Ectodermal cell (in vitro differentiated cells): ENCODE data around the gene EPC1. TPM values are rescaled to one million over a fixed set of nuclear protein-coding genes. Genes with fewer than 3 reads are reported as not detected.
"Not testable (repeated sequence)": the region's sequence is repeated elsewhere in the genome, so short reads cannot be mapped to it uniquely, and the experiment has no call there.

ENCODE experiments used
- H3K27ac ChIP-seq: 2 replicates; pipeline ENCODE4 v1.7.0; 2013; ENCODE audit warnings: mild to moderate bottlenecking, low read depth, low read length; ENCODE audit not compliant: insufficient read depth, poor library complexity, severe bottlenecking
- H3K27me3 ChIP-seq: 2 replicates; pipeline ENCODE4 v1.7.0; 2013; ENCODE audit warnings: mild to moderate bottlenecking, low read length; ENCODE audit not compliant: insufficient read depth, control insufficient read depth, poor library complexity, severe bottlenecking
- H3K36me3 ChIP-seq: one replicate; pipeline ENCODE4 v1.7.0; 2013; ENCODE audit warnings: low read length; ENCODE audit not compliant: control insufficient read depth, insufficient read depth
- H3K4me1 ChIP-seq: one replicate; pipeline ENCODE4 v1.7.0; 2013; ENCODE audit warnings: low read length; ENCODE audit not compliant: control insufficient read depth, insufficient read depth
- H3K4me3 ChIP-seq: 2 replicates; pipeline ENCODE4 v1.7.0; 2013; ENCODE audit warnings: low read depth, low read length, control low read depth; ENCODE audit not compliant: insufficient read depth
- H3K9me3 ChIP-seq: 2 replicates; pipeline ENCODE4 v1.7.0; 2013; ENCODE audit warnings: mild to moderate bottlenecking, low read length, moderate library complexity; ENCODE audit not compliant: control insufficient read depth
- WGBS, 2 experiments: methylation state at CpG; one replicate each; pipeline ENCODE4 v1.1.7; 2013; ENCODE audit warnings: missing lambda C conversion rate in 2 of 2; 5-methylcytosine and 5-hydroxymethylcytosine counted together
- polyA plus RNA-seq, 4 experiments: library from polyadenylated mRNA; stranded (reverse); fragments of 50-300 nt; gene quantifications; one replicate each; pipeline ENCODE4 v1.2.3, GENCODE V29; 2013

EPC1 gene
- polyA plus RNA-seq (2013, experiment 1 of 4), result 32.8 TPM
- 32.1 TPM for polyA plus RNA-seq (2013, experiment 2 of 4)
- 27.1 TPM for polyA plus RNA-seq (2013, experiment 3 of 4)
- polyA plus RNA-seq (2013, experiment 4 of 4), result 36.7 TPM

- Histone ChIP-seq H3K4me1 (peaks cover 10% of the 10 kb centered on the region), H3K9me3 (no peaks in the 10 kb centered on the region), H3K4me3 (peak within 1 kb of the TSS; percentile 99), H3K27me3 (no peaks in the 10 kb centered on the region), H3K36me3 (no peaks in the 10 kb centered on the region), H3K27ac (peak within 1 kb of the TSS; percentile 100)
- 0% methylated on average over 97 of the region's 97 CpGs for WGBS, 2 experiments
These were observed at the start of gene EPC1 for GRCh38 chr10:32346551-32347362. EPC1 (minus strand) TSS chr10:32347158; CDS start chr10:32346915, 243 bp downstream.

GRCh38 chr10:32393911-32394310 lies 47.0 kb upstream of the EPC1 start:
- Histone ChIP-seq H3K4me3 (no peak overlapping the region), H3K36me3 (no peaks in the 10 kb centered on the region), H3K27me3 (no peaks in the 10 kb centered on the region), H3K9me3 (no peaks in the 10 kb centered on the region), H3K27ac (no peak overlapping the region), H3K4me1 (no peaks in the 10 kb centered on the region)
- WGBS, 2 experiments, result 92 to 98% methylated on average over 4 of the region's 4 CpGs

- H3K4me3 ChIP-seq, H3K4me1 ChIP-seq, H3K36me3 ChIP-seq, H3K27ac ChIP-seq, H3K27me3 ChIP-seq, H3K9me3 ChIP-seq: not testable (repeated sequence)
These were observed 45.3 kb upstream of the EPC1 start for GRCh38 chr10:32392284-32392683.

- Histone ChIP-seq H3K36me3 (no peaks in the 10 kb centered on the region), H3K27ac (no peak overlapping the region), H3K4me3 (no peak overlapping the region), H3K9me3 (no peaks in the 10 kb centered on the region), H3K27me3 (no peaks in the 10 kb centered on the region), H3K4me1 (no peaks in the 10 kb centered on the region)
- 91 to 93% methylated on average over 3 of the region's 3 CpGs for WGBS, 2 experiments
These were observed 43.2 kb upstream of the EPC1 start for GRCh38 chr10:32390193-32390592.

- H3K9me3 ChIP-seq, result no peaks in the 10 kb centered on the region
- WGBS, 2 experiments, result 88 to 92% methylated on average over 6 of the region's 6 CpGs
These were observed 41.5 kb upstream of the EPC1 start for GRCh38 chr10:32388258-32389027.

GRCh38 chr10:32386623-32387260 lies 39.8 kb upstream of the EPC1 start:
- no peaks in the 10 kb centered on the region for H3K4me1 ChIP-seq
- no peak overlapping the region for H3K4me3 ChIP-seq
- 96 to 98% methylated on average over 6 to 7 of the region's 7 CpGs for WGBS, 2 experiments
- H3K27ac ChIP-seq, result no peak overlapping the region
- no peaks in the 10 kb centered on the region for H3K36me3 ChIP-seq
- no peaks in the 10 kb centered on the region for H3K27me3 ChIP-seq
- H3K9me3 ChIP-seq, result no peaks in the 10 kb centered on the region

More at GRCh38 chr10:32388258-32389027, 41.5 kb upstream of the EPC1 start:
- no peaks in the 10 kb centered on the region for H3K27me3 ChIP-seq
- H3K36me3 ChIP-seq, result no peaks in the 10 kb centered on the region
- H3K27ac ChIP-seq, result no peak overlapping the region
- no peak overlapping the region for H3K4me3 ChIP-seq
- no peaks in the 10 kb centered on the region for H3K4me1 ChIP-seq

- H3K27ac ChIP-seq, result no peak overlapping the region
- H3K36me3 ChIP-seq, result no peaks in the 10 kb centered on the region
- 90% methylated on average over 4 of the region's 4 CpGs for WGBS, 2 experiments
- no peak overlapping the region for H3K4me3 ChIP-seq
- H3K4me1 ChIP-seq, result peaks cover 5% of the 10 kb centered on the region
- H3K9me3 ChIP-seq, result no peaks in the 10 kb centered on the region
- H3K27me3 ChIP-seq, result no peaks in the 10 kb centered on the region
These were observed 37.2 kb upstream of the EPC1 start for GRCh38 chr10:32384171-32384570.

- 92 to 96% methylated on average over 3 of the region's 3 CpGs for WGBS, 2 experiments
- H3K27ac ChIP-seq, result no peak overlapping the region
- peaks cover 5% of the 10 kb centered on the region for H3K4me1 ChIP-seq
- no peaks in the 10 kb centered on the region for H3K36me3 ChIP-seq
- no peak overlapping the region for H3K4me3 ChIP-seq
- H3K27me3 ChIP-seq, result no peaks in the 10 kb centered on the region
- no peaks in the 10 kb centered on the region for H3K9me3 ChIP-seq
These were observed 34.2 kb upstream of the EPC1 start for GRCh38 chr10:32381165-32381564.

GRCh38 chr10:32379950-32380551 lies 33.1 kb upstream of the EPC1 start:
- no peaks in the 10 kb centered on the region for H3K9me3 ChIP-seq
- no peaks in the 10 kb centered on the region for H3K27me3 ChIP-seq
- H3K36me3 ChIP-seq, result no peaks in the 10 kb centered on the region
- no peak overlapping the region for H3K4me3 ChIP-seq
- H3K4me1 ChIP-seq, result peaks cover 5% of the 10 kb centered on the region
- 70 to 76% methylated on average over 7 of the region's 7 CpGs for WGBS, 2 experiments
- no peak overlapping the region for H3K27ac ChIP-seq
